ENCODE data around the gene PITRM1.

The PITRM1 gene

DNA sequence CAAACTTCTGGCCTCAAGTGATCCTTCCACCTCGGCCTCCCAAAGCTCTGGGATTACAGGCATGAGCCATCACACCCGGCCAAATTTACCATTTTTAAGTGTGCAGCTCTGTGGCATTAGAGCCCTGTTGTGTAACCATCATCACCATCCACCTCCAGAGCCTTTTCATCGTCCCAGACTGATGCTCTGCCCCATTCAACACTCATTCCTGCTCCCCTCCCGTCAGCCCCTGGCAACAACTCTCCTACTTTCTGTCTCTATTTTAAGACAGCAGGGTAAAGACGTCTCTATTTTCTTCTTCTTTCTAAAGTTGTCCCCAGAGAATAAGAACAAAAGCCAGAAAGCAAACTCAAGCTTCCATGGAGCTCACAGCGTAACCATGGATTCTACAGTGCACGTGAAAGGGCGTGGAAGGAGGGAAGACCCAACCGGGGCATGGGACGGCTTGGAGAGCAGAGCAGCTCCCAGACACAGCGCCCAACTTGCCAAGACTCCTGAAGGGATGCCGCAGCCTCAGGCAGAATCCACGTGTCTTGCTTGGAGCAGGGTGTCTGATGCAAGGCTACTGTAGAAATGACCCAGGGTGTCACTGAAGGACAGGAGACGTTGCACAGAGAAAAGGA is 42.7 kb upstream of the PITRM1 start:
- no peak for DNase-seq (ENCODE audit: extremely low read depth, low read depth)
- H3K4me3 ChIP-seq (replicated peaks; ENCODE audit: low read depth, low read length), result no peak overlapping the region
- TF ChIP-seq, protein P1, sequence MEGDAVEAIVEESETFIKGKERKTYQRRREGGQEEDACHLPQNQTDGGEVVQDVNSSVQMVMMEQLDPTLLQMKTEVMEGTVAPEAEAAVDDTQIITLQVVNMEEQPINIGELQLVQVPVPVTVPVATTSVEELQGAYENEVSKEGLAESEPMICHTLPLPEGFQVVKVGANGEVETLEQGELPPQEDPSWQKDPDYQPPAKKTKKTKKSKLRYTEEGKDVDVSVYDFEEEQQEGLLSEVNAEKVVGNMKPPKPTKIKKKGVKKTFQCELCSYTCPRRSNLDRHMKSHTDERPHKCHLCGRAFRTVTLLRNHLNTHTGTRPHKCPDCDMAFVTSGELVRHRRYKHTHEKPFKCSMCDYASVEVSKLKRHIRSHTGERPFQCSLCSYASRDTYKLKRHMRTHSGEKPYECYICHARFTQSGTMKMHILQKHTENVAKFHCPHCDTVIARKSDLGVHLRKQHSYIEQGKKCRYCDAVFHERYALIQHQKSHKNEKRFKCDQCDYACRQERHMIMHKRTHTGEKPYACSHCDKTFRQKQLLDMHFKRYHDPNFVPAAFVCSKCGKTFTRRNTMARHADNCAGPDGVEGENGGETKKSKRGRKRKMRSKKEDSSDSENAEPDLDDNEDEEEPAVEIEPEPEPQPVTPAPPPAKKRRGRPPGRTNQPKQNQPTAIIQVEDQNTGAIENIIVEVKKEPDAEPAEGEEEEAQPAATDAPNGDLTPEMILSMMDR (IDR thresholded peaks at IDR 0.05; ENCODE audit: low read depth, low read length, missing control alignments), result no peak

DNA sequence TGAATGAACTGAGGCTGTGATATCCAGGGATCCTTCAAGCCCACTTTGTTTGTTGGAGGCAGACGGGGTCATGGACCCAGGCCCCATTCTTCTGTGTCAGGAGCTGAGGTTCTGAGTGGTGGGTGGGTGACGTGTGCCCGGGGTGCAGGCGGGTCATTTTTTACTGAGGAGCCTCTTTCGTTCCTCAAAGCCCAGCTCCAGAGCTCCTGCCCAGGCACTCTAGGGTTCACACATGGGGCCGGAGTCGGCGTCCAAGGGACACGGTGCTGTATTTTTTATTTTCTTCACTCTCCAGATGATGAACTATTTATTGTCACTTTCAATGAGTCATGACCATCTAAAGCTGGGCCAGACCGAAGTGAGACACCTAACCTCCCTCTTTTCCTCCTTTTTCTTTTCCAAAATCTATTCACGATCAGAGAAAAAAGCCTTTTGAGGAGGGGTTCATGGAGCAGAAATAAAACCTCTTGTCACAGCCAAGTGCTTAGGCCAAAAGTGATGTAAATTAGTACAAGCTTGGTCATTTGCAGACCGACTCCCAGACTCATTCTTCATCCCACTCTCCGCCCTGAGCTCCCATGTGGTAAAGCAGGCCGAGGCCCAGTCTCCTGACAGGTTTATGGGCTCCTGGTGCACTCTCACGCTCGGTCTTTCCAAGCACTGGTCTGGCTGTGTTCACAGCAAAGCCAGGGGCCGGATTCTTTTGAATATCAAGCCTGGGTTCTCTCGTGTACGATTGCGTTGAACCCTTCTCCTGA is 41.4 kb upstream of the PITRM1 start:
- H3K4me3 ChIP-seq (replicated peaks; ENCODE audit: low read depth, low read length), result no peak overlapping the region
- DNase-seq (ENCODE audit: extremely low read depth, low read depth), result no peak
- TF ChIP-seq, protein P1 (IDR thresholded peaks at IDR 0.05; ENCODE audit: low read depth, low read length, missing control alignments), result no peak

DNA sequence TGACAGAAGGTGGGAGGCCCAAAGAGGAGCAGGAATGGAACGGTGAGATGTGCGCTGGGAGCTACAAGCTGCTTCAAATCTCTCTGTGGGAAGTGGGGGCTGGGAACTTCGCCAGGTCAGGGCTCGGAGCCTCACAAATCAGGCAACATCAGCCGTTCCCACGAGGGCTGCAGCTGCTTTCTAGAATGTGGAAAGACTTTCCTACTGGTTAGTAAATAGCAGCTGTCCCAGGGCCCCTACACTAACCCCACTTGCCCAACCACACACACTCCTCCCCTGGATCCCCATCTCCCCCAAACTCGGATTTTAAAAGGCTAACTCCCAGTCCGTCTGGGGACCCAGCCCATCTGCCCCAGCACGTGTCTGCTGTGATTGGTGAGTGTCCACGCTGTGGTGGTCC is 40.6 kb upstream of the PITRM1 start:
- DNase-seq (ENCODE audit: extremely low read depth, low read depth), result no peak
- TF ChIP-seq, protein P1 (IDR thresholded peaks at IDR 0.05; ENCODE audit: low read depth, low read length, missing control alignments), result no peak
- H3K4me3 ChIP-seq (replicated peaks; ENCODE audit: low read depth, low read length), result no peak overlapping the region

DNA sequence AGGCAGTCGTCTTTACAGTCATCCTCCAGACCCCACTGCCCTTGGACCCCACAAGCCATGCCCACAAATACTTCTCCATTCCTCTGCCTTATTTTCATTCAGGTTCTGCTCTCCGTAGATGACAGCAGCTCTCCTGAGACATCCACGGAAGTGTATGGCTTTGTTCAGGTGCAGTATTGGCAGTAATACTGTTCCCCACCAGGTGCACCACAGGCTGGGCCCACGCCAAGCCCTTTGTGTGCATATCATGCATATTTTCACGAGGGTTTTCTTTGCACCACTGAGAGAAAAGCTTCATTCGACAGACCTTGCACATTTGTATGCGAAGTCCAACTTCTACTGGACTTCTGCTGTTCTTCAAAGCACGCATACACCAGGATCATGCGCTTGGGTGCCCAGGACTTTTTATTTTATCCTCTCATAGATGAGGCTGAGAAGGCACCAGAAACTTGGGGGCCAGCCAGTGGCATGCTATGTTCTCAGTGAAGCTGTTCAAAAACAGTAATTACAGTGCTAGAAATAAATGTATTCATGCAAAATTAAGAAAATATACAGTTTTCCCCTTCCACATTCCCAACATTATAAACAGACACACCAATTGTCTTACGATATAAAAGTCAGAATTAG is 37.8 kb upstream of the PITRM1 start:
- TF ChIP-seq, protein P1 (IDR thresholded peaks at IDR 0.05; ENCODE audit: low read depth, low read length, missing control alignments), result no peak
- no peak for DNase-seq (ENCODE audit: extremely low read depth, low read depth)
- no peak overlapping the region for H3K4me3 ChIP-seq (replicated peaks; ENCODE audit: low read depth, low read length)

DNA sequence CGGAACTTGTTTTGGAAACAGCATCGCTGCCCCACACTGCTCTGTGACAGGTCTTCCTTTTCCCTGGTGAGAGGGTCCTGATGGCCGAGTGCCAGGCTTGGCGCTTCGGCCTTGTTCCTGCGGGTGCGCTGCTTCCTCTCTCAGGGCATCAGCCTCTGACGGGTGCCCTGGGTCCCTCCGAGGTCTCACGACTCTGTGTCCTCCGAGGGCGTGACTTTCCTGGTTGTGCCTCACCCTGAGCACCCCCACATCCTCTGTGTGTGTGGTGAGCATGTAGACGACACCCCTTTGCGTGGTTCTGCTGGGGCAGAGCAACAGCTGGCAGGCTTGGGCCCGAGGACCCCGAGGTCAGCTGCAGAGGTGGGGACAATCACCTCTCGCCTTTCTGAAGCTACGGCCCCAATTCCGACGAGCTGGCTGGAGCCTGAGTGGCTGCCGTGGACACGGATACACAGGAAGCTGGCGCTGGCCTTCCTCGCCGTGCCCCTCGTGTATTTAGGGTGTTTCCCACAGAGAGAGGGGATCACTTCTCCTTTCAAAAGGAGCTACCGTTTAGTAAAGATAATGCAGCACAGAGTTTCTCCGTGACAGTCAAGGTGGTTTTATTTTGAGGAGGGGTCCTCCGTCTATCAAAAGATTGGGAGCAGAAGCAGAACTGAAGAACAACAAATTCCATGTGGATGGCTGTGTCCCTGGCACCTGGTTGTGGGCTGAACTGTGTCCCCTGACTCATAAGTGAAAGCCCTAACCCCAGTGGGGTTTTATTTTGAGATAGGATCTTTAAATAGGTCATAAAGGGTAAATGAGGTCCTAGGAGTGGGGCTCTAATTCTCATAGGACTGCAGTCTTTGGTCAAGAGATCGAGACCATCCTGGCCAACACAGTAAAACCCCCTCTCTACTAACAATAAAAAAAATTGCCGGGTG is 36.2 kb upstream of the PITRM1 start:
- H3K4me3 ChIP-seq (replicated peaks; ENCODE audit: low read depth, low read length), result no peak overlapping the region
- no peak for DNase-seq (ENCODE audit: extremely low read depth, low read depth)
- TF ChIP-seq, protein P1 (IDR thresholded peaks at IDR 0.05; ENCODE audit: low read depth, low read length, missing control alignments), result no peak

DNA sequence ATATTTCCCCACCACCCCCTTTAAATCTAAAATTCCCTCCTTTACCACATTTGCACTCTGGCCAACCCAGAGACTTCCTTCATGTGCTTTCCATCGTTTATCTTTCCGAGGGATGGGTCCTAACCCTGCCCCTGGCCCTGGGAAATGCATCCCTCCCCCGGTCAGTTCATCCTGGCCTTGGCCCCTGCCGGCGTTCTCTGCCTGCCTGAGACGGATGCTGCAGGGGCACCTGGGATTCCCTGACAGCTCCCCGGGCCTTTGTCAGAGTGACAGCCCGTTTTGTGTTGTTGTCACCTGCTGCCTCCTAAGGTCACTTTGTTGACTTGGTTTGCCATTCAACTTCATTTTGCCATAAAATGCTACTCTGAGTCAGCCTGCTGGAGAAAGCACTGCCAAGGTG is 34.8 kb upstream of the PITRM1 start:
- no peak for DNase-seq (ENCODE audit: extremely low read depth, low read depth)
- H3K4me3 ChIP-seq (replicated peaks; ENCODE audit: low read depth, low read length), result no peak overlapping the region
- TF ChIP-seq, protein P1 (IDR thresholded peaks at IDR 0.05; ENCODE audit: low read depth, low read length, missing control alignments), result no peak

Data from HFF-Myc (cell line).